Astrocyte (in vitro differentiated cells and primary cell): ENCODE data around the gene PGD. TPM values are rescaled to one million over a fixed set of nuclear protein-coding genes. Genes with fewer than 3 reads are reported as not detected.
"Not testable (repeated sequence)": the region's sequence is repeated elsewhere in the genome, so short reads cannot be mapped to it uniquely, and the experiment has no call there.

ENCODE experiments used
- DNase-seq: peaks from one replicate; pipeline ENCODE4 v3.0.0-alpha.2; 2010; ENCODE audit warnings: low read depth
- FAIRE-seq: peaks from 2 replicates; lab custom pipeline; 2011; peaks lifted over from hg19 to GRCh38; lab: Jason Lieb, UNC
- H2AFZ ChIP-seq: 2 replicates; pipeline ENCODE4 v1.6.0; 2012; ENCODE audit warnings: low read depth, low read length, inconsistent platforms
- H3K27ac ChIP-seq: 2 replicates; pipeline ENCODE4 v1.5.1; 2011; ENCODE audit warnings: low read depth, low read length, inconsistent platforms
- H3K27me3 ChIP-seq: 2 replicates; pipeline ENCODE4 v1.6.0; 2011; ENCODE audit warnings: low read length, inconsistent platforms; ENCODE audit not compliant: insufficient read depth
- H3K36me3 ChIP-seq: 2 replicates; pipeline ENCODE4 v1.5.1; 2011; ENCODE audit warnings: low read length, inconsistent platforms; ENCODE audit not compliant: insufficient read depth
- H3K4me1 ChIP-seq: 2 replicates; pipeline ENCODE4 v1.5.1; 2011; ENCODE audit warnings: low read length, inconsistent platforms; ENCODE audit not compliant: insufficient read depth
- H3K4me2 ChIP-seq: 2 replicates; pipeline ENCODE4 v1.6.0; 2012; ENCODE audit warnings: low read length, inconsistent platforms
- H3K4me3 ChIP-seq: 2 replicates; pipeline ENCODE4 v1.5.1; 2011; ENCODE audit warnings: low read depth, mild to moderate bottlenecking, low read length, inconsistent platforms; ENCODE audit not compliant: insufficient read depth
- H3K79me2 ChIP-seq: 2 replicates; pipeline ENCODE4 v1.6.0; 2012; ENCODE audit warnings: mild to moderate bottlenecking, low read length, inconsistent platforms; ENCODE audit not compliant: insufficient read depth
- H3K9ac ChIP-seq: 2 replicates; pipeline ENCODE4 v1.6.0; 2012; ENCODE audit warnings: mild to moderate bottlenecking, low read length, inconsistent platforms
- H3K9me3 ChIP-seq: 2 replicates; pipeline ENCODE4 v1.5.1; 2012; ENCODE audit warnings: low read depth, mild to moderate bottlenecking, low read length, inconsistent platforms; ENCODE audit not compliant: insufficient read depth
- H4K20me1 ChIP-seq: 2 replicates; pipeline ENCODE4 v1.6.0; 2012; ENCODE audit warnings: low read length, inconsistent platforms; ENCODE audit not compliant: insufficient read depth
- H3K27ac Mint-ChIP-seq: one replicate; pipeline ENCODE4 v1.8.0; 2021; ENCODE audit warnings: mild to moderate bottlenecking, mixed read lengths; ENCODE audit not compliant: unreplicated experiment
- H3K27me3 Mint-ChIP-seq: one replicate; pipeline ENCODE4 v1.8.0; 2021; ENCODE audit warnings: low read depth, mixed read lengths; ENCODE audit not compliant: unreplicated experiment
- H3K36me3 Mint-ChIP-seq: one replicate; pipeline ENCODE4 v1.8.0; 2021; ENCODE audit warnings: low read depth, mixed read lengths; ENCODE audit not compliant: unreplicated experiment
- H3K4me1 Mint-ChIP-seq: one replicate; pipeline ENCODE4 v1.8.0; 2021; ENCODE audit warnings: low read depth, mixed read lengths; ENCODE audit not compliant: unreplicated experiment
- H3K4me3 Mint-ChIP-seq: one replicate; pipeline ENCODE4 v1.8.0; 2021; ENCODE audit warnings: mild to moderate bottlenecking, moderate library complexity, mixed read lengths; ENCODE audit not compliant: unreplicated experiment
- H3K9me3 Mint-ChIP-seq: one replicate; pipeline ENCODE4 v1.8.0; 2021; ENCODE audit warnings: mild to moderate bottlenecking, mixed read lengths; ENCODE audit not compliant: unreplicated experiment
- CTCF ChIP-seq: IDR thresholded peaks from 2 replicates; pipeline ENCODE4 v1.5.1; 2011; ENCODE audit warnings: low read depth, mild to moderate bottlenecking, inconsistent platforms, low read length, moderate library complexity; ENCODE audit not compliant: insufficient read depth
- EZH2 ChIP-seq: IDR thresholded peaks from 2 replicates; pipeline ENCODE4 v1.6.1; 2012; ENCODE audit warnings: mild to moderate bottlenecking, low read length, inconsistent platforms; ENCODE audit not compliant: insufficient read depth
- total RNA-seq: library from RNA; stranded (reverse); gene quantifications from 2 replicates; pipeline ENCODE4 v1.2.1, GENCODE V29; 2021

PGD gene
- total RNA-seq, 1 donor from 2014 or later: 224 TPM

GRCh38 chr1:10424651-10425050 lies 25.8 kb downstream of the PGD start:
- TF ChIP-seq EZH2: no peak
- no peak for TF ChIP-seq CTCF
- Histone ChIP-seq H3K9me3 (no peaks in the 10 kb centered on the region), H3K4me1 (peaks cover under 1% of the 10 kb centered on the region), H3K27ac (no peak overlapping the region), H3K27me3 (no peaks in the 10 kb centered on the region), H3K4me2 (no peak overlapping the region), H3K9ac (no peak overlapping the region), H3K36me3 (peaks cover 6% of the 10 kb centered on the region), H3K79me2 (no peaks in the 10 kb centered on the region), H4K20me1 (no peaks in the 10 kb centered on the region), H2AFZ (no peak overlapping the region), H3K4me3 (no peak overlapping the region)
- FAIRE-seq: no peak
- Mint-ChIP-seq H3K4me3 (no peak overlapping the region), H3K27ac (no peak overlapping the region), H3K9me3 (no peaks in the 10 kb centered on the region), H3K27me3 (no peaks in the 10 kb centered on the region), H3K4me1 (no peaks in the 10 kb centered on the region), H3K36me3 (peaks cover 3% of the 10 kb centered on the region)
- no peak for DNase-seq

- H3K36me3 ChIP-seq, FAIRE-seq, H3K9me3 ChIP-seq, H3K4me1 ChIP-seq, H3K79me2 ChIP-seq, H3K9me3 Mint-ChIP-seq, H3K27ac ChIP-seq, DNase-seq, H3K4me1 Mint-ChIP-seq, H3K4me3 ChIP-seq, H2AFZ ChIP-seq, H3K4me2 ChIP-seq, H3K27ac Mint-ChIP-seq, H4K20me1 ChIP-seq, H3K27me3 Mint-ChIP-seq, H3K4me3 Mint-ChIP-seq, H3K36me3 Mint-ChIP-seq, H3K27me3 ChIP-seq, H3K9ac ChIP-seq: not testable (repeated sequence)
Measured at GRCh38 chr1:10425826-10426534, 27.1 kb downstream of the PGD start.

- peaks cover 12% of the 10 kb centered on the region for H3K4me1 ChIP-seq
Measured at GRCh38 chr1:10426535-10426848, 27.6 kb downstream of the PGD start.

More at GRCh38 chr1:10426535-10426848, 27.6 kb downstream of the PGD start:
- not testable (repeated sequence) for H3K79me2 ChIP-seq, H3K36me3 Mint-ChIP-seq, H2AFZ ChIP-seq, H3K27ac Mint-ChIP-seq, H3K9me3 Mint-ChIP-seq, DNase-seq, H4K20me1 ChIP-seq, H3K4me3 ChIP-seq, H3K4me1 Mint-ChIP-seq, H3K27me3 ChIP-seq, H3K9ac ChIP-seq, FAIRE-seq, H3K36me3 ChIP-seq, H3K9me3 ChIP-seq, H3K4me2 ChIP-seq, H3K27ac ChIP-seq, H3K27me3 Mint-ChIP-seq, H3K4me3 Mint-ChIP-seq
